OCI-M1 (cell line): ENCODE data around the gene C11orf16.
"Not testable (repeated sequence)": the region's sequence is repeated elsewhere in the genome, so short reads cannot be mapped to it uniquely, and the experiment has no call there.

Experiments
- DNase-seq: peaks from one replicate; lab custom pipeline; 2025; lab: John Stamatoyannopoulos, UW

C11orf16 gene

DNA sequence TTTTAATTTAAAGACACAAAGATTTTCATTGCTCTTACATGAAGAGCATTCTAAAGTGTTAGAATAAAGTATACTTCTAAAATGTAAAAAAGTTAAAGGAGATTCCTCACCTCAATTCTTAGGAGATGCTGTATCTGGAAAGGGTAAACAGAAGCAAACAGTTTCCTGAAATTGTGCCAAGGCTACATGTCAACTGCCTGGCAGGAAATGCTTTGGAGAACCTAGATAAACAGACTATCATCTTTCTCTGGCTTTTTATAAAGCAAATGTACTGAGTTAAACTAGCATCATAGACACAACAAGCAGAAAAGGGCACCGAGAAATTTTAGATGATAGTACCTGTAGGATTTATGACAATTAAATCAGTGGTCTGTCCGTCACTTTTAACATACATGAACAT is 46.4 kb downstream of the C11orf16 start:
- no peak for DNase-seq

DNA sequence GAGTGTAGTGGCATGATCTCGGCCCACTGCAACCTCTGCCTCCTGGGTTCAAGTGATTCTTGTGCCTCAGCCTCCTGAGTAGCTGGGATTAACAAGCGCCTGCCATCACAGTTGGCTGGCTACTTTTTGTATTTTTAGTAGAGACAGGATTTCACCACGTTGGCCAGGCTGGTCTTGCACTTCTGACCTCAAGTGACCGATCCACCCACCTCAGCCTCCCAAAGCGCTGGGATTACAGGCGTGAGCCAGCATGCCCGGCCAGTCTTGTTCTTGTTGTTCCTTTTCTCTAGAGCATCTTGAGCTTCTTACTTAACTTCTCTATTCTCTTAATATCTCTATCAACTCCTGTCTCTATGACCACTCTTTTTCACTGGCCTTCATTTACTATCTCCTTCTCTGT is 51.2 kb downstream of the C11orf16 start:
- not testable (repeated sequence) for DNase-seq

GRCh38 chr11:8878771-8879170 is 54.0 kb downstream of the C11orf16 start:
- DNase-seq = no peak

- no peak for DNase-seq
Observed at GRCh38 chr11:8873741-8874405, 58.9 kb downstream of the C11orf16 start.

DNA sequence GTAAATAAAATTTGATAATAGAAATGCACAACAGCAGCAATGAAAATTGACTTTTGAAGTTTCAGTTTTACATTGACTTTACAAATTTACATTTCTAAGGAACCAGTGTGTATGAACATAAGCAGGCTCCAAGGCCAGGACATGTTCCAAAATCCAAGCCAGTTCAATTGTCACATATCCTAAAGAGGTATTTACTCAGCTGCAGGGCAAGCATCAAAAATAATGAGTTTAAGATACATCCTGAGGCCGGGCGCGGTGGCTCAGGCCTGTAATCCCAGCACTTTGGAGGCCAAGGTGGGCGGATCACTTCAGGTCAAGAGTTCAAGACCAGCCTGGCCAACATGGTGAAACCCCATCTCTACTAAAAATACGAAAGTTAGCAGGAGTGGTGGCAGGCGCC is 60.8 kb downstream of the C11orf16 start:
- DNase-seq = no peak

DNA sequence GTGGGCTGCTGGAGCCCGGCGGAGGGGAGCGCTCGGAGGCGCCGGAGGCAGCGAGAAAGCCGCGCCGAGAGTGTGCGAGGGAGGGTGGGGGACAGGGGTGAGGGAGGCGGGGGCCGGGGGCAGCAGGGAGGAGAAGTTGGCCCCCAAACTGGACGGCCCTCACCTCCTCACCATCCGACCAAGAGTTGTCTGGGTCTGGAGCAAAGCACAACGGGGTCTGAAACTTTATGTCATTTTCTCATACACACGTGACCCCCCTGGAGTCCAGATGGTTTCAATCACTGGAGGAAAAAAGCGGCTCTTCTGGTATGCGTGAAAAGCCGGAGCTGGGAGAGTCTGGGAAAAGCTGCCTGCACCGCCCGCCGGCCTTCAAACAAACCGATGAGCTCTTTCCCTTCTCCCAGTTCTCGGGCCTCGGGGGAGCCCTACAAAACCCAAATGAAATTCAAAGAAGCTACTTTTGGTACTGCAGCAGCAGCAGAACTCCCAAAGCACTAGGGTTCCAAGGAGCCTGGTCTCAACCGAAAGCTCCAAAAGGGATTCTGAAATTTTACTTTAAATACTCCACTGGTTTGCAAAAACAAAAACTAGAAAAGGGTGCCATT is 61.5 kb downstream of the C11orf16 start:
- DNase-seq = no peak

GRCh38 chr11:8870411-8871170 is 62.2 kb downstream of the C11orf16 start:
- no peak for DNase-seq
